Inflammatory macrophage (primary cell): ENCODE results near the gene IQGAP3.

Experiments used
- DNase-seq, 2 donors: peaks; one replicate each; pipeline ENCODE4 v3.0.0-alpha.2; 2020 to 2022

Gene IQGAP3

GRCh38 chr1:156539818-156540355, 32.5 kb downstream of the IQGAP3 start:
- DNase-seq, result peak; percentile 54 to 83

DNA sequence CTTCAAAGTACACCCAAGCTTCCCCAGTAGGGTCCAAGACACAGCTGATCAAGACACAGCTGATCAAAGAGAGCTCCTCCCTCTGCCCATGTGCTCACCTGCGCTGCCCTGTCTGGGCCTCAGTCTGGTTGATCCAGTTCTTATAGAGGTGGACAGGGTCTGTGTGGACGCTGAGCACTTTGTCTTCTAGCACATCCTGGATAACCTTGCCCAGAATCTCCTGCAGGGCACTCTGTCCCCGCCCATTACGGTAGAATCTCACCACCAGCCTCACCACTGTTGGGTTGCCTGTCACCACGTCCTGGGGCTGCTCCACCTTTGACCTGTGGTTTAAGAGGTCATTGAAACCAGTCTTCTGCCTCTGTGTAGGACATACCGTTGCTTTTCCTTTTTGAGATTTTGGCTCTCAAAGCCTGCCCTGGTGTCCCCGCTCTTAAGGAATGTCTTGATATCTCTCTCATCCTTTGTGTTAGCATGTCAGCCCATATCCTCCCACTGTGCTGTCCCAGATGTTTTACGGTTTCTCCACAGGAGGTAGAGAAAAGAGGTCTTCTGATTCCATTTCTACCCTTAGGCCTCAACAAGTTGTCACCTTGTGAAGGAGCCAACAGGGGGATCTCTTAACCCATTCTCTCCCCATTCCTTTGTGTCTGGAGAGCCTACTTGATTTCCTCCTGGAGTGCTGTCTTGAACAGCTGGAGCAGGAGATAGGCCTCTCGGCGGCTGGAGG, 33.5 kb downstream of the IQGAP3 start:
- peak in 1 of 2 donors; percentile 1 for DNase-seq

DNA sequence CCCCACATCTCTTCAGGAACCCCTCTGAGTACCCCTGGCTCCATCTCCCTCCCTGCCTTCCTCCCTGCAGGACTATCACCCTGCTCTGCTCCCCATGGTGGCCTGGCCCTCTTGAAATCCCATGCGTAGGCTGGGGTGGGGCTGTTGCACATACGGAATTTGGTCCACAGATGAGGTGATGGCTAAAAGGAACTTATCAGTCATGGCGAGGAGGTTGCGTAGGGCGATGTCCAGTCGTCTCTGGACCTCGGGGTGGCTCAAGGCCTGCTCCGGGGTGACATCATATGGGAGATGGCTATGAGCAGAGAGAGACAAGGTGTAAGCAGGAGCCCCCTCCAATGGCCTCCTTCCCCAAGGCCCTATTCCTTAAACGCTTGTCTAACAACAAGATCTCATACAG, 35.3 kb downstream of the IQGAP3 start:
- DNase-seq, result peak in 1 of 2 donors; percentile 1

DNA sequence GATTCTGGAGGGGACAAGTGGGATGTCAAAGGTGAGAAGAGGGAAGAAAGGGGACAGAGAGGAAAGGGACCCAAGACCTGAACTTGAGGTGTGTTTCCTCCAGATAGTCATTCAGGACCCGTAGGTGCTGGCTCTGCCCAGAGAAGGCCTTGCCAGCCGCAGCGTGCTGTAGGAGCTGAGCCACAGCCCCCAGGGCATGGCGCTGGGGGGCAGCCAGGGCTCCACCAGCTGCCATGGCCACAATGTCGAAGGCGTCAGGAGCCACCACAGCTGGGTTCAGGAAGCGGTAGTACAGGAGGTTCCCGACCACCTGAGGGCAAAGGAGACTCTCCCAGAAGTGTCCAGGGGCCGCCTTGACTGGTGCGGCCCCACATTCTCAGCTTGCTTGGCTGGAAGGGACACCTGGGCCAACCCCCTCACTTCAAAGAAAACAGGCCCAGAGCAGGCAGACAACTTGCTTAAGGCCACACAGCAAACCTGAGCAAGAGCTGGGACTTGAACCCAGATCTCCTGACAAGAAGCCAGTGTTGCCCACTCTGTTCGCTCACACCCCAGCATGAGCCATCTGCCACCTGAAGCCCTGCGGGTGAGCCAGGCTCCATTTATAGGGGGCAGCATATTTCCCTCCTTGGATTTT, 37.8 kb downstream of the IQGAP3 start:
- DNase-seq, result no peak

DNA sequence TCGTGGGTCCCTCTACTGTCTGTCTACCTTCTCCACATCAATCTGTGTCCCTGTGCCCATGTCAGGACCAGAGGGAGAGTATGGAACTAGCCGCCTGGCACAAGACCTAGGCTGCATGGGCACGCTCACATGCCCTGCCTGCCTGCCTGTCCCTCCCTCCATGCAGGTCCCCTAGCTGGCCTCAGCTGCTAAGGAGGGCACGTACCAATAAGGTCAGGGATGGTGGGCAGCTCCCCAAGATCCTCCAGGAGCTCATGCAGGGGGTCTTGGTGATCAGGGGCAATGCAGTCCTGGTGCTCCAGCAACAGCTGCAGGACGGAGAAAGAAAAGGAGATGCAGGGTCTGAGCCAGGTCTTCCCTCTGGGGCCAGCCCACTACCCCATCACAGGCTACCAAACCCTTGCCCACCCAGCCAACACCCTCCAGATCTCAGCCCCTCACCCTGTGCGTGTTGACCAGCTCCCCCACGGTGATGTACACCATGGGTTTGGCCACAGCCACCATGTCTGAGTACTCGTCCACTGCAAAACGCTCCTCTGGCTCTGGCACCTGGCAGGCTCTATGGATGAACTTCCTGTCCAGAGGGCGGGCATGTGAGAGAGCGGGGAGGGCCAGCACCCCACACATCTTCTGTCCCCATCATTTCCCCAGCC, 38.7 kb downstream of the IQGAP3 start:
- DNase-seq, result no peak

DNA sequence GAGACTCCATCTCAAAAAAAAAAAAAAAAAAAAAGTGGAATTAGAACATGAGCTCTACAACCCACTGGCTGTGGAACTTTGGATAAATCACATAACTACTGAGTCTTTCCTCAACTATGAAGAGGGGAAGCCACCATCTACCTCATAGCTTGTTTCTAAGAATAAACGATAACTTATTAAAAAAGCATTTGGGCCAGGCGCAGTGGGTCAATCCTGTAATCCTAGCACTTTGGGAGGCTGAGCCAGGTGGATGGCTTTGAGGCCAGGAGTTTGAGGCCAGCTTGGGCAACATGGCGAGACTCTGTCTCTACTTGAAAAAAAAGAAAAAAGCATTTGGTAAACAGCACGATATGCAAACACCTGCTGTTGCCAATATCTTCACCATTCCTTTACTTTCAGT, 40.0 kb downstream of the IQGAP3 start:
- DNase-seq, result no peak

GRCh38 chr1:156530006-156530405, 42.4 kb downstream of the IQGAP3 start:
- no peak for DNase-seq

DNA sequence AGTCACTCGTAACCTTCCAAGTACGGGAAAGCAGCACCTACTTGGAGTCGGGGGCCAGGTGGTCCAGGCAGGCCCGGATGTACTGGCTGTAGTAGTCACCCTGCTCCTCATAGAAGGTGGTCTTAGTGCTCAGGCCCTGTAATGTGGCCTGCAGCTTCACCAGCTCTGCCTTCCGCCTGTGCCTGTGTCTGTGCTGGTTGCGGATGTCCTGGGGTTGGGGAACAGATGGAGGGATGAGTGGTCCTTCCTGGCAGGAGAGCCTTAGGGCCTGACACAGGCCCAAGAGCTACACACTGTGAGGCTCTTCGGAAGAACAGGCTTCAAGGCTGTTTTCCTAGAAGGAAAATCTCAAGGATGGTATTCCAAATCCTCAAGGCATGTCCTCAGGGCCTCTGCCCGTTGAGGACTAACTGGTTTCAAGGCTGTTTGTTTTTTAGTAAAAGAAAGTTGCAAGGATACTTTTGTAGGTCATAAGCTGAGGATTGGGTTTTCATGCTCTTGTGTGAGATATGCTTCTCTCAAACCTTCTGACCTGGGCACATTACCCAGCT, 43.4 kb downstream of the IQGAP3 start:
- no peak for DNase-seq

DNA sequence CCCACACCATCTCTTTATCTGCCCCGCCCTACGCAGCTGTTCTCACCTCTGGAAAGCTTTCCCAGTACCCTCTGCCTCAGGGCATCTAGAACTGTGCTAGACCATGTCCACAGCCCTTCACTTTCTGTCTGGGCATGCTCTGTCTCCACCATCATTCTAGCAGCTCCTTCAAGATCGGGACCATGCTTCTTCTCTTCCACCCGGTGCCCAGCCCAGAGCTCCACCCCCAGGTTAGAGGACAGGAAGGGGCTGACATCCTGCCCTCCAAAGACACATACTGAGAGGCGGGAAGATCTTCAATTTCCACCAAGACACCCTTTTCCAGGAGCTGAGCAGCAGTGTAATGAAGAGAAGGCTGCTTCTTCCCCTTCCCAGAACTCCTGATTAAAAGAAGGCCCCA, 44.1 kb downstream of the IQGAP3 start:
- no peak for DNase-seq

- no peak for DNase-seq
These were observed 44.8 kb downstream of the IQGAP3 start for GRCh38 chr1:156527584-156527983.

- peak in 1 of 2 donors; percentile 9 for DNase-seq
These were observed 46.4 kb downstream of the IQGAP3 start for GRCh38 chr1:156525856-156526489.

GRCh38 chr1:156525071-156525501, 47.3 kb downstream of the IQGAP3 start:
- DNase-seq, result peak; percentile 43 to 49

GRCh38 chr1:156524481-156524869, 47.9 kb downstream of the IQGAP3 start:
- peak; percentile 76 to 81 for DNase-seq

- no peak for DNase-seq
These were observed 48.4 kb downstream of the IQGAP3 start for GRCh38 chr1:156523801-156524480.

DNA sequence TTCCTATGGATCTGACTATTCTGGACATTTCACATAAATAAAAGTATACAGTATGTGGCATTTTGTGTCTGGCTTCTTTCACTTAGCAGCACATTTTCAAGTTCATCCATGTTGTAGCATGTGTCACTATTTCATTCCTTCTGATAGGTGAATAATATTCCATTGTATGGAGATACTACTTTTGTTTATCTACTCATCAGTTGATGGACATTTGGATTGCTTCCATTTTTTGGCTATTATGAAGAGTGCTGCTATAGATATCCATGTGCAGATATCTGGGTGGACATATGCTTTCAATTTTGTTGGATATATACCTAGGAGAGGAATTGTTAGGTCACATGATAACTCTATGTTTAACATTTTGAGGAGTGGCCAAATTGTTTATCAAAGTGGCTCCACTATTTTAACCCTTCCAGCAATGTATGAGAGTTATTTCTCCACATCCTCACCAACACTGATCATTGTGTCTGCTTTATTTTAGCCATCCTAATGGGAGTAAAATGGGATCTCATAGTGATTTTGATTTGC, 49.9 kb downstream of the IQGAP3 start:
- no peak for DNase-seq

GRCh38 chr1:156517748-156518147, 54.6 kb downstream of the IQGAP3 start:
- no peak for DNase-seq

DNA sequence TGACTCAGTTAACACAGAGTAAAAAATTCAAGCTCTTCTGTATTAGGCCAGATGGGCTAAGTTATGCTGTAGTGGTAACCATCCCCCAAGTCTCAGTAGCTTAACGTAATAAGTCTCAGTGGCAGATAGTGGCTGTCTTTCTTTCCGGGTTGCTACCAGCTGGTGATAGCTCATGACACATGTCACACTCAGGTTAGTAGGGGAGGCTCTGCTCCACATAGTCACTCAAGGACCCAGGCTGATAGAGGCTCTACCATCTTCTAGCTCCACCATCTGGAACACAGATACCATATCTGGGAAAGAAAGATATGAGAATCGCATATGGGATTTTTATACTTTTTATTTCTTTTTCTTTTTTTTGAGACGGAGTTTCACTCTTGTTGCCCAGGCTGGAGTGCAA, 55.5 kb downstream of the IQGAP3 start:
- DNase-seq, result no peak

DNA sequence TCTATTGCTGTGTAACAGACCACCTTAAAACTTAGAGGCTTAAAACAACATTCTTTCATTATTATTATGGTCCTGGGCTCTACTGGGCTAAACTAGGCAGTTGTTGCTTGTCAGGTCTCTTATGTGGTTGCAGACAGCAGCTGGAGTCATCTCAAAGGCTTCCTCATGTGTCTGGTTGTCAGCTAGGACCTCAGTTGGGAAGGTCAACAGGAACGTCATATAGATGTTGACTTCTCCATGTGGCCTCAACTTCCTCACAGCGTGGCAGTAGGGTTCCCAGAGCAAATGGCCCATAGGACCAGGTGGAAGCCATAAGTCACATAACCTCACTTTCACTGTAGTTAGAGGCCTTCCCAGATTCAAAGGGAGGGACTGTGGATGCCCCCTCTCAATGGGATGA, 56.4 kb downstream of the IQGAP3 start:
- DNase-seq, result peak; percentile 78 to 88

DNA sequence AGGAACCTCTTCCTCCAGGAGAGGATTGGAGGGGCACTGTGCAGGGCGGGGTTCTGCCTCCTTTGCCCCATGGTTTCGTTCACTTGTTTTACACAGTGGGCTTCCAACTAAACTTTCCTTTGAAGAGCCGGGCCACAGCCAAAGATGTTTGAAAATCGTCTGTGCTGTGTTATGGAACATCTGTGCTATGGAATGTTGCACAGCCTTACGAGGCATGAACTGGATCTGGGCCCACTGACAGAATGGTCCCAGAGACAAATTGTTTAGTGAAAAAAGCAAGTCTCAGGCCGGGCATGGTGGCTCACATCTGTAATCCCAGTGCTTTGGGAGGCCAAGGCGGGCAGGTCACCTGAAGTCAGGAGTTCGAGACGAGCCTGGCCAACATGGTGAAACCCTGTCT, 59.2 kb downstream of the IQGAP3 start:
- no peak for DNase-seq

DNA sequence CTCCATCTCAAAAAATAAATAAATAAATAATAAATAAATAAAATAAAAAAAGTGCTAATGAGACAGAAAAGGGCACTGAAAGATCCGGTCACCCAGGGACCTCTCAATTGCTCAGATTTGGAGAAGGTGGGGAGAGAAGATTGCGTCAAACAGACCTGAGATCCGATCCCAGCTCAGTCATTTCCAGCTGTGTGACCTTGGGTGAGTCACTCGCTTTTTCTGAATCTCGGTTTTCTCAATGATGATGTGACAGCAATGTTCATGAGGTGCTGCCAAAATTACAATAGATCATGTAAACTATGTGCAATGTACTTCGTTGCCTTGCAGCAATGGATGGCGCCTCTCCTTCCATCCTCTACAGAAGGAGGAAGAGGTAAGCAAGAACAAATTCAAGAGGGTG, 60.7 kb downstream of the IQGAP3 start:
- DNase-seq, result peak; percentile 73 to 76

GRCh38 chr1:156510709-156511108, 61.7 kb downstream of the IQGAP3 start:
- no peak for DNase-seq
